A673 (cell line): ENCODE data around the gene ANO2. TPM values are rescaled to one million over a fixed set of nuclear protein-coding genes. Genes with fewer than 3 reads are reported as not detected.

Experiments used
- BruUV-seq: library from RNA; stranded (reverse); fragments of 400-500 nt; replicated peaks from 2 replicates; lab custom pipeline; 2021; lab: Mats Ljungman, UMichigan
- CTCF ChIA-PET: fragments of 300-600 bp; sonication (Branson Sonifier 250); formaldehyde crosslinking; loops from one replicate; lab custom pipeline; 2022; ENCODE audit warnings: antibody characterized with exemption; lab: Charles Lee
- POLR2A ChIA-PET: fragments of 300-600 bp; sonication (Branson Sonifier 250); formaldehyde crosslinking; loops from one replicate; lab custom pipeline; 2022; ENCODE audit warnings: antibody characterized with exemption; ENCODE audit not compliant: low non-redundant PET; lab: Charles Lee
- DNase-seq: peaks from one replicate; pipeline ENCODE4 v3.0.0-alpha.2; 2015; ENCODE audit warnings: low spot score
- H3K27ac ChIP-seq: fragments of 200-600 bp; sonication (generic); 2 replicates; pipeline ENCODE4 v1.5.1; 2016; ENCODE audit warnings: mixed run types, low read depth, mild to moderate bottlenecking, mixed read lengths, antibody characterized with exemption, low read length; ENCODE audit not compliant: poor library complexity, severe bottlenecking
- H3K27me3 ChIP-seq: fragments of 200-600 bp; sonication (generic); replicated peaks from 2 replicates; pipeline ENCODE4 v1.6.1; 2017; ENCODE audit warnings: mixed run types, low read depth, mild to moderate bottlenecking, mixed read lengths, antibody characterized with exemption, low read length; ENCODE audit not compliant: insufficient read depth, poor library complexity
- H3K36me3 ChIP-seq: fragments of 200-600 bp; sonication (generic); 2 replicates; pipeline ENCODE4 v1.6.1; 2016; ENCODE audit warnings: mixed run types, mild to moderate bottlenecking, mixed read lengths, antibody characterized with exemption, low read length; ENCODE audit not compliant: insufficient read depth, poor library complexity, severe bottlenecking
- H3K4me1 ChIP-seq: fragments of 200-600 bp; sonication (generic); 2 replicates; pipeline ENCODE4 v1.6.1; 2017; ENCODE audit warnings: mixed run types, mild to moderate bottlenecking, mixed read lengths, antibody characterized with exemption, low read length; ENCODE audit not compliant: insufficient read depth, poor library complexity, severe bottlenecking
- H3K4me3 ChIP-seq: fragments of 200-600 bp; sonication (generic); 2 replicates; pipeline ENCODE4 v1.5.1; 2016; ENCODE audit warnings: low read depth, mixed run types, mild to moderate bottlenecking, mixed read lengths, low read length; ENCODE audit not compliant: poor library complexity, severe bottlenecking
- H3K9me3 ChIP-seq: fragments of 200-600 bp; sonication (generic); 2 replicates; pipeline ENCODE4 v1.6.1; 2016; ENCODE audit warnings: mixed run types, low read depth, mild to moderate bottlenecking, mixed read lengths, antibody characterized with exemption, low read length; ENCODE audit not compliant: poor library complexity, severe bottlenecking
- EZH2 ChIP-seq: fragments of 200-600 bp; sonication (generic); IDR thresholded peaks from 2 replicates; pipeline ENCODE4 v1.6.1; 2017; ENCODE audit warnings: borderline replicate concordance, low read depth, mild to moderate bottlenecking, mixed read lengths, antibody characterized with exemption, low read length; ENCODE audit not compliant: poor library complexity, severe bottlenecking
- intact Hi-C: fragments of 100-400 bp; cut with micrococcal nuclease; formaldehyde crosslinking; loops from one replicate; pipeline ENCODE4 v1.10.0; 2022; ENCODE audit not compliant: unreplicated experiment
- total RNA-seq: library from RNA; stranded (reverse); gene quantifications from 2 replicates; pipeline ENCODE4 v1.2.3, GENCODE V29; 2021
- TF ChIP-seq, protein P1 (sequence below): fragments of 300-800, 200-600 bp; sonication (generic); conservative IDR thresholded peaks from 2 replicates; pipeline ENCODE4 v1.5.1; 2017; ENCODE audit warnings: low read depth, mild to moderate bottlenecking, antibody characterized with exemption, low read length, moderate library complexity, mixed read lengths

ANO2 gene
- total RNA-seq, 1 experiment from 2014 or later: not detected

DNA sequence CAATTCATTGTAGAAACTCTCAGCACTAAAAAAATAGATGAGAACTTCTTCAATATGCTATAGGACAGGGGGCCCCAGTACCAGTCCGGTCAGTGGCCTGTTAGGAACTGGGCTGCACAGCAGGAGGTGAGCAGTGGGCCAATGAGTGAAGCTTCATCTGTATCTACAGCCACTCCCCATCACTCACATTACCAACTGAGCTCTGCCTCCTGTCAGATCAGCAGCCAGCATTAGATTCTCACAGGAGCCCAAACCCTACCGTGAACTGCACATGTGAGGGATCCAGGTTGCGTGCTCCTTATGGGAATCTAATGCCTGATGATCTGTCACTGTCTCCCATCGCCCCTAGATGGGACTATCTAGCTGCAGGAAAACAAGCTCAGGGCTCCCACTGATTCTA is 15.7 kb upstream of the ANO2 start:
- POLR2A ChIA-PET: no interaction called here

GRCh38 chr12:5956987-5957386 is 11.9 kb upstream of the ANO2 start:
- Histone ChIP-seq H3K27ac (no peak overlapping the region), H3K36me3 (no peaks in the 10 kb centered on the region), H3K4me3 (no peak overlapping the region), H3K9me3 (no peaks in the 10 kb centered on the region), H3K27me3 (no peaks in the 10 kb centered on the region), H3K4me1 (no peaks in the 10 kb centered on the region)
- CTCF ChIA-PET: interaction anchor here (0.7 to 0.8 kb wide), 2 partner anchors 9 to 1199 kb away, joined by 3 to 4 read pairs; no protein-coding TSS in a partner anchor
- no peak for TF ChIP-seq EZH2
- TF ChIP-seq, protein P1, sequence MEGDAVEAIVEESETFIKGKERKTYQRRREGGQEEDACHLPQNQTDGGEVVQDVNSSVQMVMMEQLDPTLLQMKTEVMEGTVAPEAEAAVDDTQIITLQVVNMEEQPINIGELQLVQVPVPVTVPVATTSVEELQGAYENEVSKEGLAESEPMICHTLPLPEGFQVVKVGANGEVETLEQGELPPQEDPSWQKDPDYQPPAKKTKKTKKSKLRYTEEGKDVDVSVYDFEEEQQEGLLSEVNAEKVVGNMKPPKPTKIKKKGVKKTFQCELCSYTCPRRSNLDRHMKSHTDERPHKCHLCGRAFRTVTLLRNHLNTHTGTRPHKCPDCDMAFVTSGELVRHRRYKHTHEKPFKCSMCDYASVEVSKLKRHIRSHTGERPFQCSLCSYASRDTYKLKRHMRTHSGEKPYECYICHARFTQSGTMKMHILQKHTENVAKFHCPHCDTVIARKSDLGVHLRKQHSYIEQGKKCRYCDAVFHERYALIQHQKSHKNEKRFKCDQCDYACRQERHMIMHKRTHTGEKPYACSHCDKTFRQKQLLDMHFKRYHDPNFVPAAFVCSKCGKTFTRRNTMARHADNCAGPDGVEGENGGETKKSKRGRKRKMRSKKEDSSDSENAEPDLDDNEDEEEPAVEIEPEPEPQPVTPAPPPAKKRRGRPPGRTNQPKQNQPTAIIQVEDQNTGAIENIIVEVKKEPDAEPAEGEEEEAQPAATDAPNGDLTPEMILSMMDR: no peak
- no TSS peak for BruUV-seq
- POLR2A ChIA-PET: interaction anchor here (0.6 kb wide), 1 partner anchor 1015 kb away, joined by 4 read pairs; no protein-coding TSS in a partner anchor
- DNase-seq: no peak
- intact Hi-C loops: no loop called here

More for the DNA sequence above, 15.7 kb upstream of the ANO2 start:
- H3K4me3 ChIP-seq: no peak overlapping the region
- no peak overlapping the region for H3K27ac ChIP-seq
- TF ChIP-seq, protein P1: no peak
- TF ChIP-seq EZH2: no peak
- CTCF ChIA-PET: no interaction called here
- no peaks in the 10 kb centered on the region for H3K9me3 ChIP-seq
- no peaks in the 10 kb centered on the region for H3K27me3 ChIP-seq
- no peak for DNase-seq
- intact Hi-C loops: no loop called here
- no TSS peak for BruUV-seq
- peaks cover 16% of the 10 kb centered on the region for H3K4me1 ChIP-seq
- H3K36me3 ChIP-seq: no peaks in the 10 kb centered on the region

- Histone ChIP-seq H3K27me3 (peaks cover 8% of the 10 kb centered on the region), H3K27ac (no peak overlapping the region), H3K9me3 (no peaks in the 10 kb centered on the region), H3K4me3 (no peak overlapping the region), H3K36me3 (no peaks in the 10 kb centered on the region), H3K4me1 (no peaks in the 10 kb centered on the region)
- ChIA-PET CTCF (no interaction called here), POLR2A (no interaction called here)
- no TSS peak for BruUV-seq
- no peak for DNase-seq
- no peak for TF ChIP-seq EZH2
- TF ChIP-seq, protein P1: no peak
- intact Hi-C loops: no loop called here
Observed at GRCh38 chr12:5954661-5955060, 9.6 kb upstream of the ANO2 start.
